ENCODE measurements around the gene DUOX2. TPM values are rescaled to one million over a fixed set of nuclear protein-coding genes. Genes with fewer than 3 reads are reported as not detected.
"Not testable (repeated sequence)": the region's sequence is repeated elsewhere in the genome, so short reads cannot be mapped to it uniquely, and the experiment has no call there.

The DUOX2 gene
- total and polyA plus RNA-seq, 7 experiments from 2014 or later: 0.49 TPM; not detected in 6

DNA sequence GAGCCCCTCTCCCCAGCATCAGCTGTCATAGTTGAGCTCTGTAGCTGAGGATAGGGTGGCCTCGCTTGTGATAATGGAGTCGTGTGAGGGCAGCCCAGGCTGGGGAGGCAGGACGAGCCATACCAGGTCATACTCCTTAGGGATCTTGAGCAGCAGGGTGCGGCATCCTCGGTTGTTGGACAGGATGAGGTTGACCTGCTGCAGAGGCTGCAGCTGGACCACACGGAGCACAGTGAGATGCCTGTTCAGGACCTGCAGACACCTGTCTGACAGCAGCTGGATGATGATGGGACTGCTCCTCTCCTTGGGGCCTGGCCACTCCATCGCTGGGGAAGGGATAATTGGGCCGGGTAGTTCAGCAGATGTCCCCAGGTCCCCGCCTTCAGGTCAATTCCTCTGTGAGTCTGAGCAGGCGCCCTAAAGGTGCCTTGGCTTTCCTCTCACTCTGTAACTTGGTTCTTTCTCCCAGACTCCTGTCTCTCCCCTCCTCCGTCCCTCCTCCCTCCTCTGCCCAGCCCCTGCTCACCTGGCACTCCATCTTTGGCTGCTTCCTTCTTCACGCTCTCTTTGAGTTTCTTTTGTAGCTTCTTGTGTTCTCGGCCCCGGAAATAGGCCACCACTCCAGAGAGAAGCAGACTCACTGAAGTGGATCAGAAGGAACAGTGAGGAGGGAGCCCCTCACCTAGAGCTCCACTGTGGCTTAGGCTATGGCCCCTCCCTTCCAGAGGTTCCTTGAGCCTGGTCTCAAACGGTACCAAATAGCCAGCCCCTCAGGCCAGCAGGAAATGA, 7.8 kb downstream of the DUOX2 start:
- H3K4me3 Mint-ChIP-seq: no peak overlapping the region
- intact Hi-C loops (cut with micrococcal nuclease): no loop called here
- Histone ChIP-seq H3K27ac (ENCODE audit: low read depth, low read length) (no peak overlapping the region), H3K4me1 (ENCODE audit: control insufficient read depth in 2 of 2, insufficient read depth in 2 of 2, low read length in 2 of 2) (no peaks in the 10 kb centered on the region), H3K9me3 (ENCODE audit: control insufficient read depth in 2 of 3, low read length in 3 of 3) (no peaks in the 10 kb centered on the region), H3K27me3 (ENCODE audit: control insufficient read depth in 2 of 2, insufficient read depth in 2 of 2, low read length in 2 of 2) (no peaks in the 10 kb centered on the region), H3K36me3 (ENCODE audit: control insufficient read depth in 2 of 3, insufficient read depth in 3 of 3, low read length in 3 of 3) (no peaks in the 10 kb centered on the region), H3K4me3 (ENCODE audit: low read length) (no peak overlapping the region)
- H3K27me3 Mint-ChIP-seq: peaks cover 25 to 37% (median 34%) of the 10 kb centered on the region in 5 donors
- ATAC-seq (no peak), DNase-seq (no peak)
- POLR2A ChIA-PET: no interaction called here
- H3K9me3 Mint-ChIP-seq: no peaks in the 10 kb centered on the region
- H3K27ac Mint-ChIP-seq: no peak overlapping the region
- H3K36me3 Mint-ChIP-seq: no peaks in the 10 kb centered on the region
- CTCF ChIA-PET: interaction anchor here (1.1 kb wide), 1 partner anchor 12 kb away, joined by 5 read pairs; no protein-coding TSS in a partner anchor
- H3K4me1 Mint-ChIP-seq: peaks cover 0 to 4% (median 0%) of the 10 kb centered on the region in 7 donors

DNA sequence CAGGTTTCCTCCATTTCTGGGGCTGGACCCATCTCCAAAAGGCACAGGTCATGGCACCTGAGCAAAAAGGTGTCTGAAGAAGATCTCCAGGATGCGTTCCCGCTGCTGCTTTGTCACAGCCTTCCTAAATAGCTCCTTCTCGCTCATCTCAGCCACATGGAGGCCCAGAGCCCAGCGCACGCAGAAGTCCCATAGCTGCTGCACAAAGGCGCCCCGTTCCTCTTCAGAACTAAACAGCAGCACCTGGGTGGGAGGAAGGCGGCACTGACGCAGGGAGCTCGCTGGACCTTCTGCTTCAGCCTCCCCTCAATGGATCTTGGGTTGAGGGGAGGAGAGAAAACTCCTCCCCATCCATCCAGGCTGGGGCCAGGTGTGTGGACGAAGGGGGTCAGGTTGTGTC, 8.4 kb downstream of the DUOX2 start:
- Mint-ChIP-seq H3K27me3 (peaks cover 24 to 40% (median 33%) of the 10 kb centered on the region in 5 donors), H3K36me3 (no peaks in the 10 kb centered on the region), H3K9me3 (no peaks in the 10 kb centered on the region), H3K4me3 (no peak overlapping the region), H3K4me1 (peaks cover 0 to 4% (median 0%) of the 10 kb centered on the region in 7 donors), H3K27ac (no peak overlapping the region)
- Histone ChIP-seq H3K36me3 (ENCODE audit: control insufficient read depth in 2 of 3, insufficient read depth in 3 of 3, low read length in 3 of 3) (no peaks in the 10 kb centered on the region), H3K4me3 (ENCODE audit: low read length) (no peak overlapping the region), H3K27ac (ENCODE audit: low read depth, low read length) (no peak overlapping the region), H3K27me3 (ENCODE audit: control insufficient read depth in 2 of 2, insufficient read depth in 2 of 2, low read length in 2 of 2) (no peaks in the 10 kb centered on the region), H3K4me1 (ENCODE audit: control insufficient read depth in 2 of 2, insufficient read depth in 2 of 2, low read length in 2 of 2) (no peaks in the 10 kb centered on the region), H3K9me3 (ENCODE audit: control insufficient read depth in 2 of 3, low read length in 3 of 3) (no peaks in the 10 kb centered on the region)
- ChIA-PET POLR2A (no interaction called here), CTCF (interaction anchor here (1.1 kb wide), 1 partner anchor 12 kb away, joined by 5 read pairs; no protein-coding TSS in a partner anchor)
- DNase-seq: no peak
- intact Hi-C loops (cut with micrococcal nuclease): no loop called here
- no peak for ATAC-seq

DNA sequence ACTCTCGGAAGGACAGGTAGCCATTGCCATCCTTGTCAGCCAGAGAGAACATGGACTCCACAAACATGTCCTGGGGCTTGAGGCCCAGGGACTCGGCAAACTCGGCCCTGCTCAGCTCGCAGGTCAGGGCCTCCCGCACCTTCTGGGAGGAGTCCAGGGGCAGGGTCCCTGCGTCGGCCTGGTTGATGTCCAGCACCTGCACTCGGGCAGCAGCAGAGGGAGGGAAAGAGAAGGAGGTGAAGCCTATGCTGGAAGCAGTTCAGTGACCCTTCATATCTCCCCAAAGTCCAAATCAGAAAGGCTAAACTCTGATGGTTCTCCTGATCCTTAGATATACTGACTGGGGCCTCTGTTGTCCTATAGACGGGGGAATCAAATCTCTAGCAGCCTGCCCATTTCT, 9.8 kb downstream of the DUOX2 start:
- DNase-seq; H3K36me3 ChIP-seq (ENCODE audit: control insufficient read depth in 2 of 3, insufficient read depth in 3 of 3, low read length in 3 of 3); POLR2A ChIA-PET; H3K9me3 Mint-ChIP-seq; CTCF ChIA-PET; H3K9me3 ChIP-seq (ENCODE audit: control insufficient read depth in 2 of 3, low read length in 3 of 3); H3K4me1 Mint-ChIP-seq; H3K36me3 Mint-ChIP-seq; H3K27ac ChIP-seq (ENCODE audit: low read depth, low read length); H3K4me3 ChIP-seq (ENCODE audit: low read length); H3K27ac Mint-ChIP-seq; intact Hi-C loops (cut with micrococcal nuclease); H3K27me3 ChIP-seq (ENCODE audit: control insufficient read depth in 2 of 2, insufficient read depth in 2 of 2, low read length in 2 of 2); ATAC-seq; H3K4me1 ChIP-seq (ENCODE audit: control insufficient read depth in 2 of 2, insufficient read depth in 2 of 2, low read length in 2 of 2); H3K4me3 Mint-ChIP-seq: not testable (repeated sequence)
- peaks cover 10 to 35% (median 19%) of the 10 kb centered on the region in 5 donors for H3K27me3 Mint-ChIP-seq

DNA sequence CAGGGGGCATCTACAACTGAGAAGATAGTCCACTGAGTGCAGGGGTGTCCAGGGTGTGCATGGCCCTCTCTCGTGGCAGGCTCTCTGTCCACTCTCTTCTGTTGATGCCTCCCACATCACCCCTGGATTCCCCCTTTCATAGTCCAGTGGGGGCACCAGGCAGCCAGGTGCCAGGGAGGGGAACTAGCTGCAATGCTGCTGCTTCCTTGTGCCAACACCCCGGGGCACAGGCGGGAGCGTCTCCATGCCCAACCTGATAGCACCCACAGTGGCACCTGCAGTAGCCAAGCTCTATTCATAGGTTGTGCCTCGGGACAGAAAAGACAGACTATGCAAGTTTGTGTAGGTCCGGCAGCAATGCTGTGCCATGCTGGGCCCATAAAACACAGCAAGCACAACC, 11.7 kb downstream of the DUOX2 start:
- H3K27ac Mint-ChIP-seq: no peak overlapping the region
- Histone ChIP-seq H3K36me3 (ENCODE audit: control insufficient read depth in 2 of 3, insufficient read depth in 3 of 3, low read length in 3 of 3) (no peaks in the 10 kb centered on the region), H3K9me3 (ENCODE audit: control insufficient read depth in 2 of 3, low read length in 3 of 3) (no peaks in the 10 kb centered on the region), H3K4me1 (ENCODE audit: control insufficient read depth in 2 of 2, insufficient read depth in 2 of 2, low read length in 2 of 2) (no peaks in the 10 kb centered on the region), H3K4me3 (ENCODE audit: low read length) (no peak overlapping the region), H3K27me3 (ENCODE audit: control insufficient read depth in 2 of 2, insufficient read depth in 2 of 2, low read length in 2 of 2) (no peaks in the 10 kb centered on the region), H3K27ac (ENCODE audit: low read depth, low read length) (no peak overlapping the region)
- H3K9me3 Mint-ChIP-seq: no peaks in the 10 kb centered on the region
- no peaks in the 10 kb centered on the region for H3K36me3 Mint-ChIP-seq
- peaks cover 3 to 25% (median 11%) of the 10 kb centered on the region in 5 donors for H3K27me3 Mint-ChIP-seq
- ChIA-PET CTCF (no interaction called here), POLR2A (no interaction called here)
- DNase-seq (no peak), ATAC-seq (no peak)
- no peaks in the 10 kb centered on the region for H3K4me1 Mint-ChIP-seq
- intact Hi-C loops (cut with micrococcal nuclease): no loop called here
- no peak overlapping the region for H3K4me3 Mint-ChIP-seq

DNA sequence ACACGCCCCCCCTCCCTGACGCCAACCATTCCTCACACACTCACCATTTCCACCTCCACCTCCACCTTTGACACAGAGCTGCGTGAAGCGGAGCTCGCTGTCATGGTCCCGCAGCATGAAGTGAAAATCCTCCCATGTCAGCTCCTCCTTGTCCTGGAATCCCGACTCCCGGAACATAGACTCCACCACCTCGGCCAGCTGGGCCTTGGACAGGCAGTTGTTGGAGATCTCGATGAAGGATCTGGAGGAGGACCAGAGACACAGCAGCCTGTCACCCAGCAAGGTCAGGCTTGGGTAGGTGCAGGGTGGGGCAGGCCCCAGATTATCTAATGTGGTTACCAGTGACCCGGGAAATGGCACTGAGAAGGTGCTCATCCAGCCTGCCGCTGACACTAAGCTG, 12.2 kb downstream of the DUOX2 start:
- Histone ChIP-seq H3K9me3 (ENCODE audit: control insufficient read depth in 2 of 3, low read length in 3 of 3) (no peaks in the 10 kb centered on the region), H3K36me3 (ENCODE audit: control insufficient read depth in 2 of 3, insufficient read depth in 3 of 3, low read length in 3 of 3) (no peaks in the 10 kb centered on the region), H3K27ac (ENCODE audit: low read depth, low read length) (no peak overlapping the region), H3K4me1 (ENCODE audit: control insufficient read depth in 2 of 2, insufficient read depth in 2 of 2, low read length in 2 of 2) (no peaks in the 10 kb centered on the region), H3K27me3 (ENCODE audit: control insufficient read depth in 2 of 2, insufficient read depth in 2 of 2, low read length in 2 of 2) (no peaks in the 10 kb centered on the region), H3K4me3 (ENCODE audit: low read length) (no peak overlapping the region)
- H3K27ac Mint-ChIP-seq: no peak overlapping the region
- ChIA-PET CTCF (no interaction called here), POLR2A (no interaction called here)
- DNase-seq (no peak), ATAC-seq (no peak)
- intact Hi-C loops (cut with micrococcal nuclease): no loop called here
- no peaks in the 10 kb centered on the region for H3K36me3 Mint-ChIP-seq
- H3K4me3 Mint-ChIP-seq: no peak overlapping the region
- no peaks in the 10 kb centered on the region for H3K9me3 Mint-ChIP-seq
- H3K27me3 Mint-ChIP-seq: peaks cover 0 to 23% (median 8%) of the 10 kb centered on the region in 5 donors
- no peaks in the 10 kb centered on the region for H3K4me1 Mint-ChIP-seq

DNA sequence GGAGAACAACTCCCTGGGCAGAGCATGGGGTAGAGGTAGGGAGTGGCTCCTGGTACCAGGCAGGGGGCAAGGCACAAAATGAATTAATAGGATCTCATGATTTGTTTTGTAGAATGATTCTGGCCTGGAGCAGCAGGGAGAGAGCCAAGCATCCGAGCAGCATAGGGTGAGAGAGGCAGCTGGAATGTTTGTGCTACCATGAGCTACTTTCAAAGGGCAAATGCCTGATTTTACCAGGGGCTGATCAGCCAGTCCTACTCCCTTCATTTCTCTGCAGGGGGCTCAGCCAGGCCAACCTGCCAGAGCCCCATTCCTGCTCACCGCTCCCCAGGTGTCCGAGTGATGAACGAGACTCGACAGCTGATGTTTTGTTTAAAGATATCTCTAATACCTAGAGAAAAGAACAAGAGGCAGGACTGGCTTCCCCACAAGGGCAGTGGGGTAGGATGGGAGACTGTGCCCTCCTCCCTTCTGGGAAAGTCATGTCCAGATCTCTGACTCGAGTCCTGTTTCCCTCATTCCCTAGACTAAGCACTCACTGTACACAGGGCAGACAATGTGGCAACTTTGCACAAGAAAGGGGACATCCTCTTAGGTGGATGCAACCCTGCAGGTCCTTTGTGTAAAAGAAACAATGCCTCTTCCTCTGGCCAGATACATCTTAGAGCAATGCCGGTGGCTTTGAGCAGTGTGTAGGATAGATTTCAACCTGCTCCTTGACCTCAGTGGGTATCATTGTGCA, 12.9 kb downstream of the DUOX2 start:
- ChIA-PET CTCF (no interaction called here), POLR2A (no interaction called here)
- no peak overlapping the region for H3K27ac ChIP-seq (ENCODE audit: low read depth, low read length)
- H3K4me3 ChIP-seq (ENCODE audit: low read length): no peak overlapping the region
- no peak for ATAC-seq
- no peaks in the 10 kb centered on the region for H3K36me3 Mint-ChIP-seq
- no peaks in the 10 kb centered on the region for H3K4me1 ChIP-seq (ENCODE audit: control insufficient read depth in 2 of 2, insufficient read depth in 2 of 2, low read length in 2 of 2)
- intact Hi-C loops (cut with micrococcal nuclease): no loop called here
- no peaks in the 10 kb centered on the region for H3K9me3 Mint-ChIP-seq
- no peaks in the 10 kb centered on the region for H3K4me1 Mint-ChIP-seq
- no peaks in the 10 kb centered on the region for H3K27me3 ChIP-seq (ENCODE audit: control insufficient read depth in 2 of 2, insufficient read depth in 2 of 2, low read length in 2 of 2)
- H3K36me3 ChIP-seq (ENCODE audit: control insufficient read depth in 2 of 3, insufficient read depth in 3 of 3, low read length in 3 of 3): no peaks in the 10 kb centered on the region
- no peak overlapping the region for H3K27ac Mint-ChIP-seq
- no peaks in the 10 kb centered on the region for H3K9me3 ChIP-seq (ENCODE audit: control insufficient read depth in 2 of 3, low read length in 3 of 3)
- no peak for DNase-seq
- H3K4me3 Mint-ChIP-seq: no peak overlapping the region
- peaks cover 0 to 23% (median 5%) of the 10 kb centered on the region in 5 donors for H3K27me3 Mint-ChIP-seq

All from naive thymus-derived CD4-positive, alpha-beta T cell (primary cell).